ENCODE results near the gene TM7SF2. TPM values are rescaled to one million over a fixed set of nuclear protein-coding genes. Genes with fewer than 3 reads are reported as not detected.

Gene TM7SF2
- total RNA-seq, 4 donors from 2014 or later, result 7.3 to 18.4 (median 11.0) TPM

- intact Hi-C loops (cut with DNase I; ENCODE audit: low total_unique reads), result no loop called here
- in situ Hi-C loops (cut with MboI; ENCODE audit: low sequenced_read_pairs in 4 of 4), result no loop called here
- no peak for ATAC-seq
- TF ChIP-seq POLR2A (IDR thresholded peaks at IDR 0.05), result no peak
- TF ChIP-seq CTCF (IDR thresholded peaks at IDR 0.05 in 4 of 5, conservative IDR thresholded peaks at IDR 0.05 in 1 of 5), result no peak
- Histone ChIP-seq H3K27me3 (no peaks in the 10 kb centered on the region), H3K9me3 (no peaks in the 10 kb centered on the region), H3K4me1 (peaks cover 46 to 51% of the 10 kb centered on the region in 2 donors), H3K36me3 (peaks cover 0 to 11% of the 10 kb centered on the region in 2 donors), H3K27ac (peak overlapping the region in 3 of 4 donors; percentile 41 to 68 (median 50)), H3K4me3 (no peak overlapping the region)
- DNase-seq, result no peak
Measured at GRCh38 chr11:65103476-65103875, 8.2 kb upstream of the TM7SF2 start.

- peaks cover 35 to 39% of the 10 kb centered on the region in 2 donors for H3K4me1 ChIP-seq
- TF ChIP-seq POLR2A (IDR thresholded peaks at IDR 0.05) (no peak), CTCF (IDR thresholded peaks at IDR 0.05 in 4 of 5, conservative IDR thresholded peaks at IDR 0.05 in 1 of 5) (no peak)
- H3K4me3 ChIP-seq, result no peak overlapping the region
- intact Hi-C loops (cut with DNase I; ENCODE audit: low total_unique reads), result no loop called here
- peaks cover 0 to 13% of the 10 kb centered on the region in 2 donors for H3K36me3 ChIP-seq
- DNase-seq (no peak), ATAC-seq (no peak)
- in situ Hi-C loops (cut with MboI; ENCODE audit: low sequenced_read_pairs in 4 of 4), result no loop called here
- peak overlapping the region in 2 of 4 donors; percentile 50 to 68 for H3K27ac ChIP-seq
- no peaks in the 10 kb centered on the region for H3K9me3 ChIP-seq
- no peaks in the 10 kb centered on the region for H3K27me3 ChIP-seq
Measured at GRCh38 chr11:65104628-65105027, 7.0 kb upstream of the TM7SF2 start.

GRCh38 chr11:65107078-65107477, 4.6 kb upstream of the TM7SF2 start:
- intact Hi-C loops (cut with DNase I; ENCODE audit: low total_unique reads), result no loop called here
- H3K27ac ChIP-seq, result no peak overlapping the region
- in situ Hi-C loops (cut with MboI; ENCODE audit: low sequenced_read_pairs in 4 of 4), result no loop called here

GRCh38 chr11:65107751-65108468, 3.8 kb upstream of the TM7SF2 start:
- DNase-seq (no peak), ATAC-seq (no peak)
- in situ Hi-C loops (cut with MboI; ENCODE audit: low sequenced_read_pairs in 4 of 4), result no loop called here
- TF ChIP-seq CTCF (IDR thresholded peaks at IDR 0.05 in 4 of 5, conservative IDR thresholded peaks at IDR 0.05 in 1 of 5) (no peak), POLR2A (IDR thresholded peaks at IDR 0.05) (no peak)
- no peak overlapping the region for H3K4me3 ChIP-seq
- H3K27me3 ChIP-seq, result no peaks in the 10 kb centered on the region
- no peaks in the 10 kb centered on the region for H3K9me3 ChIP-seq
- H3K36me3 ChIP-seq, result peaks cover 0 to 13% of the 10 kb centered on the region in 2 donors
- intact Hi-C loops (cut with DNase I; ENCODE audit: low total_unique reads), result no loop called here
- H3K27ac ChIP-seq, result no peak overlapping the region
- peaks cover 37 to 42% of the 10 kb centered on the region in 2 donors for H3K4me1 ChIP-seq

More at GRCh38 chr11:65107078-65107477, 4.6 kb upstream of the TM7SF2 start:
- H3K9me3 ChIP-seq, result no peaks in the 10 kb centered on the region
- peaks cover 40 to 43% of the 10 kb centered on the region in 2 donors for H3K4me1 ChIP-seq
- H3K27me3 ChIP-seq, result no peaks in the 10 kb centered on the region
- no peak overlapping the region for H3K4me3 ChIP-seq
- H3K36me3 ChIP-seq, result peaks cover 0 to 13% of the 10 kb centered on the region in 2 donors
- DNase-seq (no peak), ATAC-seq (no peak)
- no peak for TF ChIP-seq POLR2A (IDR thresholded peaks at IDR 0.05)
- TF ChIP-seq CTCF (IDR thresholded peaks at IDR 0.05 in 4 of 5, conservative IDR thresholded peaks at IDR 0.05 in 1 of 5), result no peak

Data from gastrocnemius medialis (tissue), 4 donors.